ENCODE data around the gene PNPT1.
A peak's percentile ranks its signal among the peaks of the same experiment; 100 is the strongest.
"Not testable (repeated sequence)": the region's sequence is repeated elsewhere in the genome, so short reads cannot be mapped to it uniquely, and the experiment has no call there.

PNPT1 gene

GRCh38 chr2:55712477-55713060, 18.9 kb upstream of the PNPT1 start:
- TF ChIP-seq POLR2A (IDR thresholded peaks at IDR 0.05; ENCODE audit: low read length) (no peak), GATA1 (IDR thresholded peaks at IDR 0.05; ENCODE audit: low read depth, low read length) (no peak)
- no peak for DNase-seq

GRCh38 chr2:55710025-55710424, 16.4 kb upstream of the PNPT1 start:
- DNase-seq, result no peak
- TF ChIP-seq GATA1 (IDR thresholded peaks at IDR 0.05; ENCODE audit: low read depth, low read length), result no peak
- TF ChIP-seq POLR2A (IDR thresholded peaks at IDR 0.05; ENCODE audit: low read length), result no peak

DNA sequence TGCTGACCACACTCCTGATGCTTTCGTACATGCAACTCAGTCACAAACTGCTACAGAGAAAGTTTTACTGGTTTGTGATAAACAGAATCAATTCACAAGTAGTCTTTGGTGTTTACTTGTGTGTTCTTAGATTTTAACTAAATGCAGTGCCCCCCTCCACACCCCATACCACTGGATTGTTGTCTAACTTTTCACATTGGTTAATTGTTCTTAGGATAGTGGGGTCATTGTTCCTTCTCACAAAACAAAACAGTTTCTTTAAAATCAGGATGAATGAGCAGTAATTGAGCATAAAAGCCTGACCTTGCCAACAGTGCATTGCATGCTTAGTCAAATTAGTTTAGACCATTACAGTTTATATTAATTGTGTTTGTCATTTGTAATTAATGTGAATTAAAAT, 14.1 kb upstream of the PNPT1 start:
- DNase-seq, result no peak
- TF ChIP-seq GATA1 (IDR thresholded peaks at IDR 0.05; ENCODE audit: low read depth, low read length) (no peak), POLR2A (IDR thresholded peaks at IDR 0.05; ENCODE audit: low read length) (no peak)

DNA sequence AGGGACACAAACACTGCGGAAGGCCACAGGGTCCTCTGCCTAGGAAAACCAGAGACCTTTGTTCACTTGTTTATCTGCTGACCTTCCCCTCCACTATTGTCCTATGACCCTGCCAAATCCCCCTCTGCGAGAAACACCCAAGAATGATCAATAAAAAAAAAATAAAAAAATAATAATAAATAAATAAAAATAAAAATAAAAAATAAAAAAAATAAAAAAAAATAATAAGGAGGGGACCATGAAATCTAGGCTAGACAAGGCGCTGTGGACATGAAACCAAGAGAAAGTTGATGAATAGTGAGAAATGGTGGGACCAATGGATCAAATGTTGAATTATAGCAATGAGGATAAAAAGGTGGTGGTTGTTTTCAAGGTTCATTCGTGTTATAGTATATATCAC, 12.6 kb upstream of the PNPT1 start:
- DNase-seq, result not testable (repeated sequence)

GRCh38 chr2:55705027-55705653, 11.5 kb upstream of the PNPT1 start:
- TF ChIP-seq POLR2A (IDR thresholded peaks at IDR 0.05; ENCODE audit: low read length) (no peak), GATA1 (IDR thresholded peaks at IDR 0.05; ENCODE audit: low read depth, low read length) (no peak)
- no peak for DNase-seq

GRCh38 chr2:55703350-55703749, 9.7 kb upstream of the PNPT1 start:
- no peak for TF ChIP-seq GATA1 (IDR thresholded peaks at IDR 0.05; ENCODE audit: low read depth, low read length)
- TF ChIP-seq POLR2A (IDR thresholded peaks at IDR 0.05; ENCODE audit: low read length), result no peak
- peak in 1 of 2 experiments; percentile 7 for DNase-seq

GRCh38 chr2:55692740-55693139, 904 bp downstream of the PNPT1 start:
- peak; percentile 24 for DNase-seq

GRCh38 chr2:55672630-55673029, 21.0 kb downstream of the PNPT1 start:
- no peak for DNase-seq
- TF ChIP-seq POLR2A (IDR thresholded peaks at IDR 0.05; ENCODE audit: low read length) (no peak), GATA1 (IDR thresholded peaks at IDR 0.05; ENCODE audit: low read depth, low read length) (no peak)

- no peak for DNase-seq
- TF ChIP-seq POLR2A (IDR thresholded peaks at IDR 0.05; ENCODE audit: low read length) (no peak), GATA1 (IDR thresholded peaks at IDR 0.05; ENCODE audit: low read depth, low read length) (no peak)
Observed at GRCh38 chr2:55668956-55669355, 24.7 kb downstream of the PNPT1 start.

GRCh38 chr2:55653255-55653654, 40.4 kb downstream of the PNPT1 start:
- DNase-seq, result no peak
- TF ChIP-seq POLR2A (IDR thresholded peaks at IDR 0.05; ENCODE audit: low read length), result no peak
- no peak for TF ChIP-seq GATA1 (IDR thresholded peaks at IDR 0.05; ENCODE audit: low read depth, low read length)

DNA sequence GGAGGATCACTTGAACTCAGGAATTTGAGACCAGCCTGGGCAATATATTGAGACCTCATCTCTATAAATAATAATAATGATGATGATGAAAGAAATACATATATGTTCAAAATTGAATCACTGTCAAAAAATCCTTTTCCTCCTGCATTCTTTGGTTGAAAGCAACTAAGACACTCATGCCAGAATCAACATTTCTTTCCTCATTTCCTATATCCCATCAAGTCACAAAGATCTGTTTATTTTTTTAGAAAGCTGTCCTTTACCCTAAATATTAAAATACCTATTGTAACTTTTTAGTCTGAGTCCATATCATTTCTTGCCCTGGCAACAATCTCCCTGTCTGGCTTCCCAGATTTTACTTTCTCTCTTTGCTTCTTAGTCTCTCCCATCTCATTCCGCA, 44.4 kb downstream of the PNPT1 start:
- DNase-seq, result no peak
- TF ChIP-seq POLR2A (IDR thresholded peaks at IDR 0.05; ENCODE audit: low read length), result no peak
- no peak for TF ChIP-seq GATA1 (IDR thresholded peaks at IDR 0.05; ENCODE audit: low read depth, low read length)

DNA sequence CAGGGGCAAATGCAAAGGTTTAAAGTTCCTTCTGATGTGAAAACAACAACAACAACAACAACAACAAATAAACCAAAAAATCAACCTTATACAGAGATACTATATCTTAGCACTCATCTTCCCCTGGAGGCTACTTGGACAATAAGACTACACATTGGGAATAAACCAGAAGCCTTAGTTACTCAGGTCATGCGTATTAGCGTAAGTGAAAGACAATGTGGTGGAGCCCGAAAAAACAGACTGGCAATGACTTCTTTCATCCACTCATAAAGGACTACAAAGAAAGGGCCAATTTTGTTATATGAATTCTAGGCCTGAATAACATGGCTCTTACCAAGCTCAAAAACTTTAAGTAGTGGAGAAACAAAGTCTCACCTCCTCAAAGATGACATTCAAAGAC, 56.8 kb downstream of the PNPT1 start:
- DNase-seq, result no peak
- TF ChIP-seq POLR2A (IDR thresholded peaks at IDR 0.05; ENCODE audit: low read length) (no peak), GATA1 (IDR thresholded peaks at IDR 0.05; ENCODE audit: low read depth, low read length) (no peak)

DNA sequence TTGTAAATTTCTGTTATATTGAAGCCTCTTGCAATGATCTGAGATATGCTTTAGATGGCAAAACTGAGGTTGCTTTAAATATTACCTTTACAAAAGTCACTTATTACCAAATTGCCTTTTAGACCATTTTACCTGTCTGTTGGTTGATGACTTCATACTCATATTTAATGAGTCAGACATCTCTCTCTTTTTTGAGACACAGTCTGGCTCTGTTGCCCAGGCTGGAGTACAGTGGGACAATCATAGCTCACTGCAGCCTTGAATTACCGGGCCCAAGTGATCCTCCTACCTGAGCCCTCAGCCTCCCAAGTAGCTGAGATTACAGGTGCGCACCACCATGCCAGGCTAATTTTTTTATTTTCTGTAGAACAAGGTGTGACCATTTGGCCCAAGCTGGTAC, 64.7 kb downstream of the PNPT1 start:
- TF ChIP-seq POLR2A (IDR thresholded peaks at IDR 0.05; ENCODE audit: low read length) (no peak), GATA1 (IDR thresholded peaks at IDR 0.05; ENCODE audit: low read depth, low read length) (no peak)
- DNase-seq, result no peak

DNA sequence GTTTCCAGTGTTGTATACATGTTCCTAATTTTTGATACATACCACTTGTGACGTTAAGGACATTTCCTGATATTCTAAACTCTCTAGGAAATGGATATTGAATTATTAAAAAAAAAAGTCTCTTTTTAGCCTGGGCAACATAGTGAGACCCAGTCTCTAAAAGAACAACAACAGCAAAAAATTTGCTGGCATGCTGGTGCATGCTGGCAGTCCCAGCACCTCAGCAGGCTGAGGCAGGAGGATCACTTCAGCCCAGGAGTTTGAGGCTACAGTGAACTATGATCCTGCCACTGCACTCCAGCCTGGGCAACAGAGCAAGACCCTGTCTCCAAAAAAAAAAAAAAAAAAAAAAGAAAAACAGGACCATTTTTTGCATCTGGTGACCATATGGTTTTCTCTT, 65.7 kb downstream of the PNPT1 start:
- DNase-seq, result no peak
- TF ChIP-seq GATA1 (IDR thresholded peaks at IDR 0.05; ENCODE audit: low read depth, low read length) (no peak), POLR2A (IDR thresholded peaks at IDR 0.05; ENCODE audit: low read length) (no peak)

GRCh38 chr2:55621802-55622201, 71.8 kb downstream of the PNPT1 start:
- no peak for DNase-seq
- no peak for TF ChIP-seq GATA1 (IDR thresholded peaks at IDR 0.05; ENCODE audit: low read depth, low read length)
- no peak for TF ChIP-seq POLR2A (IDR thresholded peaks at IDR 0.05; ENCODE audit: low read length)

Data from erythroblast (primary cell).